Kidney (tissue), 14 donors: ENCODE data around the gene CPVL. TPM values are rescaled to one million over a fixed set of nuclear protein-coding genes. Genes with fewer than 3 reads are reported as not detected.

ENCODE experiments used
- DNase-seq, 5 donors: peaks; one replicate each; pipeline ENCODE4 v3.0.0-alpha.2; 2013 to 2020
- FAIRE-seq: peaks from 2 replicates; lab custom pipeline; 2012; peaks lifted over from hg19 to GRCh38; lab: Jason Lieb, UNC
- H3K27ac ChIP-seq, 2 donors: one replicate each; pipeline ENCODE4 v1.7.0; 2013; ENCODE audit warnings: low read depth in 2 of 2, low read length in 2 of 2, inconsistent platforms in 1 of 2
- H3K27me3 ChIP-seq: one replicate; pipeline ENCODE4 v1.7.1; 2013; ENCODE audit warnings: low read length, inconsistent platforms; ENCODE audit not compliant: control insufficient read depth, insufficient read depth
- H3K36me3 ChIP-seq, 3 donors: one replicate each; pipeline versions ENCODE4 v1.7.0 to v1.7.1; 2013; ENCODE audit warnings: low read length in 3 of 3, control low read depth in 1 of 3, inconsistent platforms in 1 of 3; ENCODE audit not compliant: insufficient read depth in 3 of 3, control insufficient read depth in 2 of 3
- H3K4me1 ChIP-seq, 3 donors: one replicate each; pipeline versions ENCODE4 v1.7.0 to v1.7.1; 2013; ENCODE audit warnings: low read length in 3 of 3, inconsistent platforms in 1 of 3, low read depth in 1 of 3; ENCODE audit not compliant: control insufficient read depth in 2 of 3, insufficient read depth in 2 of 3
- H3K4me3 ChIP-seq, 3 donors: one replicate each; pipeline versions ENCODE4 v1.7.0 to v1.8.1; 2013; ENCODE audit warnings: low read length in 3 of 3, control low read depth in 1 of 3, inconsistent platforms in 1 of 3
- H3K9ac ChIP-seq, 3 donors: one replicate each; pipeline versions ENCODE4 v1.7.0 to v1.7.1; 2013; ENCODE audit warnings: low read length in 3 of 3, control low read depth in 1 of 3, inconsistent platforms in 1 of 3
- H3K9me3 ChIP-seq, 3 donors: one replicate each; pipeline versions ENCODE4 v1.7.0 to v1.7.1; 2013; ENCODE audit warnings: low read length in 3 of 3, control low read depth in 1 of 3, inconsistent platforms in 1 of 3; ENCODE audit not compliant: control insufficient read depth in 2 of 3, insufficient read depth in 1 of 3
- intact Hi-C: fragments of 100-400 bp; cut with DNase I; formaldehyde crosslinking; loops from one replicate; pipeline ENCODE4 v1.11.1; 2022
- polyA plus RNA-seq: library from polyadenylated mRNA; stranded (reverse); fragments of 350-450 nt; fragmentation: Illumina TruSeq; extraction: RNeasy Lipid Tissue Mini Kit (QIAGEN cat#74804); gene quantifications from one replicate; pipeline ENCODE4 v1.2.3, GENCODE V29; 2014; ENCODE audit warnings: low read depth, low replicate concordance; ENCODE audit not compliant: insufficient read depth
- total RNA-seq: library from RNA; stranded (reverse); fragmentation: NEBNext Ultra II Directional; extraction: Animal tissue kit (Norgen Biotek cat#: 25700); gene quantifications from one replicate; pipeline ENCODE4 v1.2.1, GENCODE V29; 2021
- TF ChIP-seq, protein P1 (sequence below): IDR thresholded peaks from 3 replicates; pipeline ENCODE4 v1.5.1; 2012; ENCODE audit warnings: mild to moderate bottlenecking, moderate library complexity, borderline replicate concordance; ENCODE audit not compliant: insufficient read depth; ENCODE audit errors: extremely low read depth
- donor health status: control.
- donor health status: control.
- donor health status: control.
- donor health status: control.
- donor health status: control.
- donor health status: DM: yes; HTN: yes; CAD: no.
- donor health status: Normal renal cell carcinoma (clear cell type).

Gene CPVL
- total and polyA plus RNA-seq, 2 donors from 2014 or later = 104 to 133 TPM

- intact Hi-C loops = no loop called here
- Histone ChIP-seq H3K9me3 (no peaks in the 10 kb centered on the region), H3K36me3 (no peaks in the 10 kb centered on the region), H3K27ac (no peak overlapping the region), H3K9ac (no peak overlapping the region), H3K4me1 (peaks cover 0 to 12% (median 3%) of the 10 kb centered on the region in 3 donors), H3K4me3 (no peak overlapping the region), H3K27me3 (no peaks in the 10 kb centered on the region)
- TF ChIP-seq, protein P1, sequence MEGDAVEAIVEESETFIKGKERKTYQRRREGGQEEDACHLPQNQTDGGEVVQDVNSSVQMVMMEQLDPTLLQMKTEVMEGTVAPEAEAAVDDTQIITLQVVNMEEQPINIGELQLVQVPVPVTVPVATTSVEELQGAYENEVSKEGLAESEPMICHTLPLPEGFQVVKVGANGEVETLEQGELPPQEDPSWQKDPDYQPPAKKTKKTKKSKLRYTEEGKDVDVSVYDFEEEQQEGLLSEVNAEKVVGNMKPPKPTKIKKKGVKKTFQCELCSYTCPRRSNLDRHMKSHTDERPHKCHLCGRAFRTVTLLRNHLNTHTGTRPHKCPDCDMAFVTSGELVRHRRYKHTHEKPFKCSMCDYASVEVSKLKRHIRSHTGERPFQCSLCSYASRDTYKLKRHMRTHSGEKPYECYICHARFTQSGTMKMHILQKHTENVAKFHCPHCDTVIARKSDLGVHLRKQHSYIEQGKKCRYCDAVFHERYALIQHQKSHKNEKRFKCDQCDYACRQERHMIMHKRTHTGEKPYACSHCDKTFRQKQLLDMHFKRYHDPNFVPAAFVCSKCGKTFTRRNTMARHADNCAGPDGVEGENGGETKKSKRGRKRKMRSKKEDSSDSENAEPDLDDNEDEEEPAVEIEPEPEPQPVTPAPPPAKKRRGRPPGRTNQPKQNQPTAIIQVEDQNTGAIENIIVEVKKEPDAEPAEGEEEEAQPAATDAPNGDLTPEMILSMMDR = no peak
- FAIRE-seq (no peak), DNase-seq (peak in 2 of 5 donors; percentile 32 to 52)
These were observed 159.6 kb downstream of the CPVL start for GRCh38 chr7:28986765-28987110.

DNA sequence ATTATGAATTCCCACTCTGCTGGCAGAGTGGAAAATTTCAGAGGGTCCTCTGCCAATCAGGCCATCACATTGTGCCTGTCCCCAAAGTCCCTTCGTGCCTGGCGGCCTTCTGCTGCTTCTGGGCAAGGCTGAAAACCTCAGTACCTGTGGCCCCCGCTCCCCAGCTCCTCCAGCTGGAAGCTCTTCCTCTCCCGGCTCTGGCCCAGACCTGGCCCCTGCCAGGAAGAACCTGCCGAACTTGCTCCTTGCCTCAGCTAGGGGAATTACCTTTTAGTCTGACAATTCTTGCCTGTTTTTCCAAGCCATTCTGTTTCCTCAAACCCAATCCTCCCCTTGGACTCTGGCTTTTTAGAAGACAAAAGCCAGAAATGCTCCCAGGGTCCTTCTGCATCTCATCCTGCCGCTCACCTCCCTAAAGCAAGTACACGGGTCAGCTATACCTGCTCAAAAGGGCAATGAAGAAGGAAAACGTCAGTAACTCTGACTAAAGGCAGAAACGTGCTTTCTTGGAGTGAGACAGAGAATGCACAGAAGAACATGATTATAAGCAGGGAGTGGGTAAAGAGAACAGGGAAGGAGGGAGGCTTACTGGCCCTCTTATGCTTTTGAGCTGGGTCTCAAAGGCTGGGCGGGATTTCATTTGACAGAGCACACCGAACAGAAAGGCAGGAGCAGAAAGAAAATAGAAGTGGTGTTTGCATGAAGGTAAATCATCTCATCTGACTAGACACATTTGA, 160.1 kb downstream of the CPVL start:
- FAIRE-seq (no peak), DNase-seq (peak in 1 of 5 donors; percentile 69)
- H3K9ac ChIP-seq = no peak overlapping the region
- no peaks in the 10 kb centered on the region for H3K36me3 ChIP-seq
- no peaks in the 10 kb centered on the region for H3K27me3 ChIP-seq
- H3K27ac ChIP-seq = no peak overlapping the region
- TF ChIP-seq, protein P1 = no peak
- no peaks in the 10 kb centered on the region for H3K9me3 ChIP-seq
- peaks cover 0 to 12% (median 3%) of the 10 kb centered on the region in 3 donors for H3K4me1 ChIP-seq
- intact Hi-C loops = no loop called here
- no peak overlapping the region for H3K4me3 ChIP-seq

GRCh38 chr7:28984631-28985030, 161.7 kb downstream of the CPVL start:
- H3K4me1 ChIP-seq = peaks cover 0 to 12% (median 3%) of the 10 kb centered on the region in 3 donors
- H3K27me3 ChIP-seq = no peaks in the 10 kb centered on the region
- intact Hi-C loops = no loop called here
- FAIRE-seq = no peak
- TF ChIP-seq, protein P1 = no peak
- H3K4me3 ChIP-seq = no peak overlapping the region
- peak overlapping the region in 1 of 2 donors; percentile 56 for H3K27ac ChIP-seq
- H3K36me3 ChIP-seq = no peaks in the 10 kb centered on the region
- H3K9me3 ChIP-seq = no peaks in the 10 kb centered on the region
- peak in 3 of 5 donors; percentile 32 to 83 (median 67) for DNase-seq
- no peak overlapping the region for H3K9ac ChIP-seq
